ENCODE measurements around the gene LGR6.

DNA sequence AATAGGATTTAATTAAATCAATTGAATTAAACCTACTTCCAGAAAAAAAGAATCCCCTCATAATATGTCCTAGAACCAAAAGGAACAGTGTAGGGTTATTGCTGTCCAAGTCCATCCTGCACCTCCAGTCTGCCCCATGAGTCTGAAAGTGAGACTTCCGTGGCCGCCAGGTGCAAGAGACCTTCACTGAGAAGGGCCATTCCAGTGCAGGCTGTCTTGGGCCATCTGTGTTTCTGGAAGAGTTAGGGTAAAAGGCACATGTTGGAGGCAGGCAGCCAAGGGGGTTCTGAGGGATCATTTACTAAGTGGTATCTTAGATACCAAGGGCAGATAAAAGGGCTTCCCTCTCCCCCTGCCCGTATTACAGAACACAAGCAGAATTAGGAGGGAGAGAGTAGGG is 117.1 kb downstream of the LGR6 start:
- TF ChIP-seq, protein P1, sequence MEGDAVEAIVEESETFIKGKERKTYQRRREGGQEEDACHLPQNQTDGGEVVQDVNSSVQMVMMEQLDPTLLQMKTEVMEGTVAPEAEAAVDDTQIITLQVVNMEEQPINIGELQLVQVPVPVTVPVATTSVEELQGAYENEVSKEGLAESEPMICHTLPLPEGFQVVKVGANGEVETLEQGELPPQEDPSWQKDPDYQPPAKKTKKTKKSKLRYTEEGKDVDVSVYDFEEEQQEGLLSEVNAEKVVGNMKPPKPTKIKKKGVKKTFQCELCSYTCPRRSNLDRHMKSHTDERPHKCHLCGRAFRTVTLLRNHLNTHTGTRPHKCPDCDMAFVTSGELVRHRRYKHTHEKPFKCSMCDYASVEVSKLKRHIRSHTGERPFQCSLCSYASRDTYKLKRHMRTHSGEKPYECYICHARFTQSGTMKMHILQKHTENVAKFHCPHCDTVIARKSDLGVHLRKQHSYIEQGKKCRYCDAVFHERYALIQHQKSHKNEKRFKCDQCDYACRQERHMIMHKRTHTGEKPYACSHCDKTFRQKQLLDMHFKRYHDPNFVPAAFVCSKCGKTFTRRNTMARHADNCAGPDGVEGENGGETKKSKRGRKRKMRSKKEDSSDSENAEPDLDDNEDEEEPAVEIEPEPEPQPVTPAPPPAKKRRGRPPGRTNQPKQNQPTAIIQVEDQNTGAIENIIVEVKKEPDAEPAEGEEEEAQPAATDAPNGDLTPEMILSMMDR (IDR thresholded peaks at IDR 0.05), result no peak
- TF ChIP-seq POLR2A (IDR thresholded peaks at IDR 0.05), result no peak

Measured in right lobe of liver (tissue), 4 donors.